Activated CD8-positive, alpha-beta memory T cell treated with anti-CD3 and anti-CD28 coated beads, Interleukin-2, amount 50 U/mL, for 24 hours (primary cell): ENCODE results near the gene SPTLC3.

Source experiments
- DNase-seq: peaks from one replicate; pipeline ENCODE4 v3.0.0-alpha.2; 2020; ENCODE audit errors: extremely low read depth

The SPTLC3 gene

GRCh38 chr20:13031751-13032150 lies 23.0 kb downstream of the SPTLC3 start:
- DNase-seq = no peak

GRCh38 chr20:13034115-13034514 lies 25.3 kb downstream of the SPTLC3 start:
- DNase-seq = no peak

DNA sequence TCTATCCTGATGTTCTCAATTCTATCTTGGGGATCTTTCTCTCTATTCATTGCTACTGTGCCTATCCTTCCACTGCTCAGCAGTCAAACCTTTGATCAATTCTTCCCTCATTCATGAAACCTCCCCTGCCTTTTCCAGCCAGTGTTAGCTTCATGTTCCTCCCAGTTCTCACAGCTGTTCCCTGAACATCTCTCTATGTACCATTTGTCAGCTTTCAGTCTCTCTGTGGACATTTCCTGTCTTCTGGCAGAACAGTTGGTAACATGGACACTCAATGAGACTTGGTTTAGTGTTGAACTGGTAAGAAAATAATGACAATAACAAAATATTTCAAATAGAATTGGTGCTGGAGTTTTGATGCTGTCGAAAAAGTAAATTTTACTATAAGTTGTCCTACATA lies 26.2 kb downstream of the SPTLC3 start:
- DNase-seq = no peak

GRCh38 chr20:13035399-13036152 lies 26.8 kb downstream of the SPTLC3 start:
- no peak for DNase-seq

- no peak for DNase-seq
Measured at GRCh38 chr20:13037727-13038126, 29.0 kb downstream of the SPTLC3 start.

DNA sequence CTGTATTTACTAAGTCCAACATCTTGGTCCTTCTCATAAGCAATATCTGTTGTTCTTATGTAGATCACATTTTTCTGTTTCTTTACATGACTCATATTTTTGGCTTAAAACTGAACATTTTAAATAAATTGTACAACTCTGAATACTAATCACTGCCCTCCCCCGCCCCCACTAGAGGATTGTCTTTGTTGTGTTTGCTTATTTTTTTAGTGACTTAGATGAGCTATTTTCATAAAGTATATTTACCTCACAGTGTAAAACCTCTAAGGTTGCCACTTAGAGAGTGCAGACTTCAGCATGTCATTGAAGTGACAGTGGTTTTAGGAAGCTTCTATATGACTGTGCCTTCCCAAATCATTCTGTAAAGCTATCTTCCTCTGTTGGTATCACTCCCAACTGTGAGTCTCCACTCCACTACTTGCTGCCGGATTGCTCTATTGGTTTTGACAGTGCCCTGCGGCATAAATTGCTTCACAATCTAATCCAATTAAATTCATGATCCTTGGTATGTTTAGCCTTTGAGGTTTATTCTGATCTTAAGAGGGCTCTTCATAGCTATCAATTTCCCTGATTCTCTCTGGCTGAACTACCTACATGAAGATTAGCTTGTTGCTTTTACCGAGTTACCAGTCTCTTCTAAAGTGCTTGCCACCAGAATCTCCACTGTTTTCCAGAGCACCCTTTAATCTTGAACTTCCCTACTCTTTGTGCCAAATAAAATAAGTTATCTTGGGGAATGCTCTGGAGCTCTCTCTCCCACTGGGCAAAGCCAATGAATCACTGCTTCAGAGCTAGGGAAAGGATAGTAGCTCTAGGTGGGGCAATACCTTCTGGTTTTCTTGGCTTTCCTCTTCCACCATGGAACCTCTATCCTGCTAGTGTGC lies 33.0 kb downstream of the SPTLC3 start:
- no peak for DNase-seq

GRCh38 chr20:13042458-13042794 lies 33.7 kb downstream of the SPTLC3 start:
- DNase-seq = no peak

DNA sequence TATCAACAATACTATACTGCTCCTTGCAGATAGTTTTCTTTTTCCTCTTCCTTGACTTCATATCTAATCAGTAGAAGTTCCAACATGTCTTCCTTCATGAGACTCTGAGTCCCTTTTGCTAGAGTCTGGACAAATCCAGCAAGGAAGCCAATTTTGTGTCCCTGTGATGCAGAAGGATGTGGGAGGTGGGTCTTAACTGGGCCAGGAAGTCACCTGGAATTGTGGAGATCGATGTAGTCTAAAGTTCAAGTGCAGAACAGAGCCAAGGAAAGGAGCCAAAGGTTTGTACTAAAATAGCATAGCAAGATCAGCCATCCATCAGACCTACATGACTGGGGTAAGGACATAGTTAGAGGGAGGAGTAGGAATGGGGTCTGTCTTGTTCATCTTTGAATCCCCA lies 37.6 kb downstream of the SPTLC3 start:
- DNase-seq = no peak

DNA sequence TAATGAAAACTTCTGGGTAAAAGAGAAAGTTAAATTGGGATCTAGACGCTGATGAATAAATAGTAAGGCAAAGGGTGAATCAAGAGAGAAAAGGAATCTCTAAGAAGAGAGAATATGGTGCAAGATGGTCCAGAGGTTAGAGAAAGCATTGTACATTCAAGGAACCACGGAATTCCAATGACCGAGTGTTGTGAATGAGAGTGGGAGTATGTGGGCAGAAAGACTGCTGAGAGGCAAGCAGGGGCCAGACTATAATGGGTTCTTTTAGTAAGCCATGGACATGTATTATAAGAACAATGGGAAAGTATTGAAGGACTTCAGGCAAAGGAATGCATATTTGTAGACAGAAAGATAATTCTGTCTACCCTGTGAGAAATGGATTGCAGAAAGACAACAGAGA lies 45.2 kb downstream of the SPTLC3 start:
- DNase-seq = no peak

- no peak for DNase-seq
Measured at GRCh38 chr20:13058666-13059389, 50.1 kb downstream of the SPTLC3 start.

- DNase-seq = no peak
Measured at GRCh38 chr20:13059398-13060136, 50.8 kb downstream of the SPTLC3 start.

- no peak for DNase-seq
Measured at GRCh38 chr20:13060327-13060726, 51.6 kb downstream of the SPTLC3 start.

- no peak for DNase-seq
Measured at GRCh38 chr20:13061381-13061780, 52.6 kb downstream of the SPTLC3 start.

- DNase-seq = no peak
Measured at GRCh38 chr20:13062789-13063188, 54.0 kb downstream of the SPTLC3 start.

GRCh38 chr20:13068336-13068735 lies 59.6 kb downstream of the SPTLC3 start:
- no peak for DNase-seq

DNA sequence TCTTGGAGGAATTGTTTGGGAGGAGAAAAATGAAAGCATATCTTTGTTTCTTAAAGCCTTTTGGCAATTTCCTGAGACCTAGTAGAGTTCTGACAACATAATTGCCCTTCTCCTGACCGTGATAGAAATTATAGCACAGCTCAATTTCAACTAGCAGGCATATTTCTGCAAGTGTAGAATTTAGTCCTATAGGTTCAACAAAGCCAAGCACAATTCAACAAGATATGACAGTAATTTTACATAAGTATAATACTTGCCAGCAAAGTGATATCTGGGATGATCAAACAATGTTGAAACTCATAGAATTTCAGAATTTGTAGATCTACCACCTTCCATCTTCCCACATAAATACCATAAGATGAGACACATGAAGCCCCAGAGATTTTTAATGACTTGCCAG lies 73.1 kb downstream of the SPTLC3 start:
- DNase-seq = no peak

DNA sequence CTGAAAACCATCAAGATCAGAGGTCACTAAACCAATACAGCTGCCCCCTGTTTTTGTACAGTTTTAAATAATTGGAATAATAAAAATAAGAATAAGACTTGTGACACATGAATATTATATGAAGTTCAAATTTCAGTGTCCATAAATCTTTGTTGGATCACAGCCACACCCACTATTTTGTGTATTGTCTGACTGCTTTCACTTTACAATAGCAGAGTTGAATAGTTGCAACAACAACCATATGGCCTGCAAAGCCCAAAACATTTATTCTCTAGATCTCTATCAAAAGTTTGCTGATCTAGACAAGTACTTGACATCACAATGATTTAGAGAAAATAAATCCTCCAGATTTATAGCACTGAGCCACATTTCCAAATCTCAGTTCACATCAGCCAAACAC lies 73.6 kb downstream of the SPTLC3 start:
- DNase-seq = no peak

GRCh38 chr20:13085275-13085674 lies 76.5 kb downstream of the SPTLC3 start:
- DNase-seq = no peak

- no peak for DNase-seq
Measured at GRCh38 chr20:13089950-13090469, 81.2 kb downstream of the SPTLC3 start.

GRCh38 chr20:13092111-13092510 lies 83.3 kb downstream of the SPTLC3 start:
- DNase-seq = no peak

DNA sequence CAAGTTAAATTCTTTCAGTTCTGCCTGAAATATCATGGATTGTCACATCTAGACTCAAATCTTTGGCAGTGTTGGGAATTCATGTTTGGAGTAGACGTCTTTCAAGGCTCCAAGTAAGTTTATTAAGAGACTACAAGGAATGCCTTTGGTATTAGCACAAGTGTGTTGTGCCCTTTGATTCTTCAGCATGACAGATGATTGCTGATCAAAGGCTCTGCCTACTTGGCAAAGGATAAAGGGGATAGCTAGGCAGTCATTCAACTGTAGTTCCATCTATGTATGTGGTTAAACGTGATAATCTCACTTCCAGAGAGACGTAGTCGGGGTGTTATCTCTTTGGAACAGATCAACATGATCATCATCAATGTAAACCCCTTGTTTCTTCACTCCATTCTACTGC lies 86.2 kb downstream of the SPTLC3 start:
- no peak for DNase-seq
